Measurements from ENCODE around the gene DPPA3.
"Not testable (repeated sequence)": the region's sequence is repeated elsewhere in the genome, so short reads cannot be mapped to it uniquely, and the experiment has no call there.

Gene DPPA3

DNA sequence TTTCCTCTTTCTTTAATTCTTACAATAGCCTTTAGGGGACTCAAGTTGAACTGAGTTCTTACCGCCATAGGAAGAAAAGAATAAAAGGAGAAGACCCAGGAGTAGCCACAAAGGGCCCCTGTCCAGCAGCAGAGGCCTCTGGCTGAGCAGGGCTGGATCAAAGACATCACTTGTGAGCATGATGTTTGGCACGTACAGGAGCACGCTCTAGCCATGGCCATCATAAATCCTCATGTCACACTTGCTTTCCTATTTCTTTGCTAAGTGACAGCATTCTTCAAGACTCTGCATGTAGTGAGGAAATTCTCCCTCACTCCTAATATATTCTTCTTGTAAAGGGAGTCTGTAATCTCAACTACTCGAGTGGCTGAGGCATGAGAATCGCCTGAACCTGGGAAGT is 20.3 kb downstream of the DPPA3 start:
- no peak for DNase-seq

DNA sequence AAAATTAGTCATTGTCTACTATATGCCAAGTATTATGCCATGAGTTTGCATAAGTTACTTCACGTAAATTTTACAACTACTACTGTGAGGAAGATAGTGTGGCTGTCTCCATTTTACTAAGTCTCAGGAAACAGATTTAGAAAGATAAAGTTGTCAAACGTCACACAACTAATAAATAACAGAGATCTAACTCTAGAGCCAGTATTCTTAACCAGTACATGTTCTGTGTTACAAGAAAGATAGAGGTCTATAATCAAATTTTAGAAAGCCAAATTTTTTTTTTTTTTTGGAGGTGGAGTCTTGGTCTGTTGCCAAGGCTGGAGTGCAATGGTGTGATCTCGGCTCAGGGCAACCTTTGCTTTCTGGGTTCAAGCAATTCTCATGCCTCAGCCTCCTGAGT is 21.8 kb downstream of the DPPA3 start:
- DNase-seq: no peak

DNA sequence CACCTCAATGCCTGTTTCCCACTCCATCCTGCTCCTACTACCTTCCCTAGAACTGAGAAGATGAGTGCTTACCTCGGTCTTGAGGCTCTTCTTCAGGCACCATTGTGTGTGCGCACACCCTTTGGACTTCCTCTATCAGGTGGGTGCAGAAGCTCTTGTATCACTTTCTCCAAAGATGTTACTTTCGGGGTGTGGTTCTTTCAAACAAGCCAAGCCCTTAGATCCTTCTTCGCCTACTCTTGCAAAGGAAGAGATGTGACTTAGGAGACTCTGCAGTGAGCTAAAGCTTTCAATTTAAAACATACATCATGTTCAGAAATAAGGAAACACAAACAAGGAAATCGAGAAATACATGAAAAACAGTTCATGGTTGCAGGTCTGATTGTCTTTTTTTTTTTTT is 36.0 kb downstream of the DPPA3 start, which contains the start of gene CLEC4C:
CLEC4C (minus strand) TSS at position 130 of the 400 bp plus-strand sequence; CDS start at position 103, 27 bp downstream.
- DNase-seq: no peak

DNA sequence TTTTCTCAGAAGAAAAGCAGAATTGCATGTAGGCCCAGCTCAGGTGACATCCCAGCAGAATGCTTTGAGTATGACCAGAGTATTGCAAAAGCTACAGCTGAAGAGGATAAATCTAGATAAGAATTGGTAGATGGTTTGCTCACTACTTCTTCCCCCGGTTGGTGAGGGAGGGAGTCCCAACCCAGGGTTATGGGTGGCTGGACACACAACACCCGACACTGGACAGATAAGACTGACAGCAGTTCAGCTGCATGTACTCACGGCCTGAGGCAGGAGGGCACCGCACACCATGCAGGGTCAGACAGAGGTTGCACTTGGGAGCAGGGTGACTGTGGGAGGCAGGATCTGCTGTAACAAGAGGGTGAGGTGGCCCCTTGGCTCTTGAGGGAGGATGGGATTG is 37.6 kb downstream of the DPPA3 start:
- no peak for DNase-seq

DNA sequence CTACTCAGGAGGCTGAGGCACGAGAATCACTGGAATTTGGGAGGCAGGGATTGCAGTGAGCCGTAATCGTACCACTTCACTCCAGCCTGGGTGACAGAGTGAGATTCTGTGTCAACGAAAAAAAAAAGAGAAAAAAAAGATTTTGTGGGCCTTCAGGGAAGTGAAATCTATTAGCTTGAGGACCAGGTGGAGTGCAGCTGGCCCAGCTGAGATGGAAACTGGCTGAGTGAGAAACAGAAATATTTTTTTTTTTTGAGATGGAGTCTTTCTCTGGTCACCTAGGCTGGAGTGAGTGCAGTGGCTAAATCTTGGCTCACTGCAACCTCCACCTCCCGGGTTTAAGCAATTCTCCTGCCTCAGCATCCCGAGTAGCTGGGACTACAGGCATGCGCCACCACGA is 38.2 kb downstream of the DPPA3 start:
- no peak for DNase-seq

DNA sequence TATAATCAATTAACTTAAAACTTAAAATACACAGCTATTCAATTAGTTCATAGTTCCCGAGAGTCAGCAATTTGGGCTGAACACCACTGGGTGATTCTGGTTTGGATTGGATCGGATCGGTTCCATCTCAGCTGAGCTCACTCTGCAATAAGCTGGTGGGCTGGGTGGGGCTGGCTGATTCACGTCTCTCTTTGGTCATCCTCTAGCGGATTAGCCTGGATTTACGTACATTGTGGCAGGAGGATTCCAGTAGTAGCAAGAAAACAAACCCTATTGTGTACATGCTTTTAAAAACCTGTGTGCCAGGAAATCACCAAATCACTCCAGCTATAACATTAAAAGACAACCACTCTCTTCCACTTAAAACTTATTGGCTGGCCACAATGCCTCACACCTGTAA is 39.1 kb downstream of the DPPA3 start:
- no peak for DNase-seq

DNA sequence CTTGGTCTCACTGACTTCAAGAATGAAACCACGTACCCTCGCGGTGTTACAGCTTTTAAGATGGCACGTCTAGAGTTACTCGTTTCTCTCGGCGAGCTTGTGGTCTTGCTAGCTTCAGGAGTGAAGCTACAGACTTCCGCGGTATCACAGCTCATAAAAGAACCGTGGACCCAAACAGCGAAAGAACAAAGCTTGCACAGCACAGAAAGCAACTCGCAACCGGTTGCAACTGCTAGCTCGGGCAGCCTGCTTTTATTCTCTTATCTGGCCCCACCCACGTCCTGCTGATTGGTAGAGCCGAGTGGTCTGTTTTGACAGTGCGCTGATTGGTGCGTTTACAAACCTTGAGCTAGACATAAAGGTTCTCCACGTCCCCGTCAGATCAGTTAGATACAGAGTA is 40.2 kb downstream of the DPPA3 start:
- DNase-seq: no peak

DNA sequence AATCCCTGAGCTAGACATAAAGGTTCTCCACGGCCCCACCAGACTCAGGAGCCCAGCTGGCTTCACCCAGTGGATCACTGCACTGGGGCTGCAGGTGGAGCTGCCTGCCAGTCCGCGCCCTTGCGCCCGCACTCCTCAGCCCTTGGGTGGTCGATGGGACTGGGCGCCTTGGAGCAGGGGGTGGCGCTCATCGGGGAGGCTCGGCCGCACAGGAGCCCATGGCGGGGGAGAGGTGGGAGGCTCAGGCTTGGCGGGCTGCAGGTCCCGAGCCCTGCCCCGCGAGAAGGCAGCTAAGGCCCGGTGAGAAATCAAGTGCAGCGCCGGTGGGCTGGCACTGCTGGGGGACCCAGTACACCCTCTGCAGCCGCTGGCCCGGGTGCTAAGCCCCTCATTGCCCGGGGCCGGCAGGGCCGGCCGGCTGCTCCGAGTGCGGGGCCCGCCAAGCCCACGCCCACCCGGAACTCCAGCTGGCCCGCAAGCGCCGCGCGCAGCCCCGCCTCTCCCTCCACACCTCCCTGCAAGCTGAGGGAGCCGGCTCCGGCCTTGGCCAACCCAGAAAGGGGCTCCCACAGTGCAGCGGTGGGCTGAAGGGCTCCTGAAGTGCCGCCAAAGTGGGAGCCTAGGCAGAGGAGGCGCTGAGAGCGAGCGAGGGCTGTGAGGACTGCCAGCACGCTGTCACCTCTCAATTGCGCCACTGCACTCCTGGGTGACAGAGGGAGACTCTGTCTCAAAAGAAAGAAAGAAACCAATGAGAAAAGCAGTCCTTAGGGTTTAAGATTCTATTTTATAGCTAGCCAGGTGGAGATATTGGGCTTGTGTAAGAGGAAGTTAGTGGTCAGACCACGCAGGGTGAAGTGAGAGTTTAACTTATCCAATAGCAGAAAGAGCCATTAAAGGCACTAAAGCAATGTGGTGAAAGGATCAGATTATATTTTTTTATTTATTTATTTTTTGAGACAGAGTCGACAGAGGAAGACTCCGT is 41.0 kb downstream of the DPPA3 start:
- not testable (repeated sequence) for DNase-seq

DNA sequence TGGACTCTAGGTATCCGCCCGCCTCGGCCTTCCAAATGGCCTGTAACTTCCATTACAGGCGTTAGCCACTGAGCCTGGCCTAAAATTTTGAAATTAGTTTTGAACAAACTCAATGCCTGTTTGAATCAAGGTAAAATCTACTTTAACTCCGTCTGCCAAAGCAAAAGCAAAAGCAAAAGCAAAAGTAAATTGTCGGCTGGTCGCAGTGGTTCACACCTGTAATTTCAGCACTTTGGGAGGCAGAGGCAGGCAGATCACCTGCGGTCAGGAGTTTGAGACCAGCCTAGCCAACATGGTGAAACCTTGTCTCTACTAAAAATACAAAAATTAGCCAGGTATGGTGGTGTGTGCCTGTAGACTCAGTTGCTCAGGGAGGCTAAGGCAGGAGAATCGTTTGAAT is 44.4 kb downstream of the DPPA3 start:
- DNase-seq: peak; percentile 18

DNA sequence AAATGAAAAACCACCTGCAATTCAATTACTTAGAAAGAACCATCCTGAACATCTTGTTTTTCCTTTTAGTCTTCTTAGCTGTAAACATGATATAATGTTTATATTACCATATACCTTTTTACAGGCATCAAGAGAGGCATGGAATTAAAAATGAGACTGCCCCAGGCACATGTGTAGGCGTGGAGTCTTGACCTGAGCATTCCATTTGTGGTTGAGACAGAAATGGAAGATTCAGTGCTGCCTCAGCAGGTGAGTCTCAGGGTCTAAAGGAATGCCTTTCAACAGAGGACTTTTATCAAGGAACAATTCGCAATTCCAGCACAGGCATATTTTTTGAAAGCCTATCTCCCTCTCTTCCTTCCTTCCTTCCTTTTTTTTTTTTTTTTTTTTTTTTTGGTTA is 45.8 kb downstream of the DPPA3 start:
- no peak for DNase-seq

DNA sequence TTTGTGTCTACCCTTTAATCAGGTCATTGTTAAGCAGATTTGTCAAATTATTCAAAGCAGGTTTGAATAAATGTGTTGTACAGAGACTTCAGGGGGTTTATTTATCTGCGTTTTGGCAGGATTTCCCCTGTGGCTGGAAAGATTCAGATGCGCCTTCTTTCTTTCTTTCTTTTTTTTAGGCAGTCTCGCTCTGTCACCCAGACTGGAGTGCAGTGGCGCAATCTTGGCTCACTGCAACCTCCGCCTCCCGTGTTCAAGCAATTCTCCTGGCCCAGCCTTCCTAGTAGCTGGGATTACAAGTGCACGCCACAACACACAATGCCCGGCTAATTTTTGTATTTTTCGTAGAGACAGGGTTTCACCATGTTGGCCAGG is 47.5 kb downstream of the DPPA3 start:
- no peak for DNase-seq
